CD4-positive, alpha-beta T cell treated with Interleukin-4 for 1 hour (primary cell): ENCODE data around the gene NR1D2.

ENCODE experiments used
- DNase-seq, 2 donors: peaks; one replicate each; pipeline ENCODE4 v3.0.0-alpha.2; 2020 to 2022

The NR1D2 gene

DNA sequence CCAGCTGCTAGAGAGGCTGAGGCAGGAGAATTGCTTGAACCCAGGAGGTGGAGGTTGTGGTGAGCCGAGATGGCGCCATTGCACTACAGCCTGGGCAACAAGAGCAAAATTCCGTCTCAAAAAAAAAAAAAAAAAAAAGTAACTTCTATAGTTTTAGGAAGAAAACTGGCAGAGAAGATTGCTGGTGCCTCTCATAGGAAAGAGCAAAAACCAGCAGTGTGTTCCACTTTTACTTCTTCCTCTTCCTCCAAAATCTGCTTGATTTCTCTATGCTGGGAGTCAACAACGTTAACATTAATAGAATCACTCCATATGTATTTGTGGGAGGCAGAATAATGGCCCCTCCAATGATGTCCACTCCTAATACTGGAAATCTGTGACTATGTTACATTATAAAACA, 12.5 kb upstream of the NR1D2 start:
- DNase-seq, result no peak

- DNase-seq, result no peak
Measured at GRCh38 chr3:23934253-23934652, 10.8 kb upstream of the NR1D2 start.

DNA sequence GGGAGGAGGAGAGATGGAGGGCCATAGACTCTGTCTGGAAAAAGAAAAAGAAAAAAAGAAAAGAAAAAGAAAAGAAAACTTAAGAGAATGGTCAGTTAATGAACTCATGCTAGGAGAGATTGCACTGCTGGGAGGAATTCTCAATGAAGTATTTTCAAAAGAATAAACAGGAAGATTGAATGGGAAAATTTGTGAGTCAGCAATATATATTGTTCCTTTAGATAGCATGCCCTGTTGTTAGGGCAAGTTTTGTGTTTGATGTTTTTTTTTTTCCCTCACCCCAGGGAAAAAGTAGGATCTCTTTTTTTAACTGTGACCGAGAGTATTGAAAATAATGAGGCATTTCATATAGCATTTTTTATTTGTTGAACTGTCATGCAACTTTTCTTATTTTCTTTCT, 7.8 kb upstream of the NR1D2 start:
- no peak for DNase-seq

- no peak for DNase-seq
Measured at GRCh38 chr3:23938688-23939087, 6.4 kb upstream of the NR1D2 start.

DNA sequence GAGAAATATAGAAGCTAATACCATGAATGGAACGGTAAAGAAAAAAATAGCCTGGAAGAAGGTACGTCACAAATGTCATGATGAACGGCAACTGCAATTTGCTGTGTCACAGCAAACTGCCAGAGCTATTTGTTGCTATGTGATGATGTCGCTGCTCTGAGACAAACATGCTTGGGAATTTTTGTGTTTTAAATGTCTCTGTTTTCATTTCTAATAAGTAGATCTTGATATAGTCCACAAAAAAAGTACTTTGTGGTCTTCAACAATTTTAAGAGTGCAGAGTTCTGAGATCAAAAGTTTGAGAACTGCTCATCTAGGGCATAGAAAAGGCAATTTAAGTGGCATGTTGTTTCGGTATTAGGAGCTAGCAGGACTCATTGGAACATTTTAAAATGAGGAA, 4.3 kb upstream of the NR1D2 start:
- DNase-seq, result no peak

DNA sequence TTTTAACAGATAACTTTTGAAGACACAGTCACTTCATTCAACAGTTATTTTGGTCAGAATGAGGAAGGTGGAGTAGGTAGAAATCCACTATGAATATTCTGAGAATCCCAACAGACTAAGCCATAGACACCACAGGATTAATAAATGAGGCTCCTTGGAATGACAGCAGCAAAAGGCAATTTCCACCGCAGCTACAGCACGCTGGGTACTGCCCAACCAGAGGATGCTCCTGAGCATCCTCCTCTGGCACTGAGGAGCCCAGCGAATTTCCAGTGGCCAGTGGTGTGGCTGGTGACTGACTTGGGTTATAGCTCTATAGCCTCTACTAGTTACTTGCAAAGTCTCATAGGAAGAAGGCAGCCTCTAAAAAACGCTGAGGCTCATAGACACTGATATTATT, 3.6 kb upstream of the NR1D2 start:
- DNase-seq, result no peak

GRCh38 chr3:23942546-23942945, 2.5 kb upstream of the NR1D2 start:
- DNase-seq, result no peak

DNA sequence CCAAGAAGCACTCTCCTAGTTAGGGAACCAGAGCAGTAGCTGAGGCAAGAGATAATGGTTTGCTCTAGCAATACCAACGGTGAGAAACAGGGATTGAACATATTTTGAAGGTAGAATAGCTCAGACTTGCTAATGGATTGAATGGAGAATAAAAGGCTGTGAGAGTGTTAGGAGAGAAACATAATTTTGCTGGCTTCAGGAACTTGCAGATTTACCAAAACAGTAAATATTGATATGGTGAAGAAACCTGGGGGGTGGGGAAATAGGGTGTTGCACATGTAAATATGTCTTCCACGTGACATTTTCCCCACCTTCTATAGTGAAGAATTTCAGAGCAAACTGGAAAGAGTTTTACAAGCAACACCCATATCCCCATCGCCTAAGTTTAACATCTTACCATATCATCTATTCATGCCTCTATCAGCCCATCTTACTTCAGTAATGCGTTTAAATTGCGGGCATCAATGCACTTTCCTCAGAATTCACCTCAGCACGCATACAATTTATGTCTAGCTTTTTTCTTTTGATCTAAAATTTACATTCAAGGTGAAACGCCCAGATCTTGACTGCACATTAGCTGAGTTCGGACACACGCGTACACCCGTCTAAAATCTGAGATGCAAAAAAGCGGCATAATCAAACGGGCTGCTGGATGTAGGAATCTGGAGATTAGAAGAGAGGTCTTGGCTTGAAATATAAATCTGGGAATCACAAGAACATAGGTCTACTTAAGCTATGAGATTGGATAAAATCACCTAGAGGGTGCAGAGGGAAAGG, 891 bp upstream of the NR1D2 start:
- peak in 1 of 2 donors; percentile 37 for DNase-seq

DNA sequence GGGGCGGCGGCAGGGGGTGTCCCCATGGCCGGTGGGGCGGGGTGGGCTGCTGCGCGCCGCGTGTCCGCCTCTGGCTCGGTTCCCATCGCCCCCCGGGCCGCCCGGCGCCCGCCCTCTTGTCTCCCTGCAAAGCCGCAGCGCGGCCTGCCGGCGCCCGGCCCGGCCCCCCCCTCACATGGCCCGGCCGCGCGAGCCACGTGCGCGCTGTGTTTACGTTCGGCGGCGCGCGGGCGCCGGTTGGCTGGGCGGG, 502 bp downstream of the NR1D2 start:
- DNase-seq, result no peak

DNA sequence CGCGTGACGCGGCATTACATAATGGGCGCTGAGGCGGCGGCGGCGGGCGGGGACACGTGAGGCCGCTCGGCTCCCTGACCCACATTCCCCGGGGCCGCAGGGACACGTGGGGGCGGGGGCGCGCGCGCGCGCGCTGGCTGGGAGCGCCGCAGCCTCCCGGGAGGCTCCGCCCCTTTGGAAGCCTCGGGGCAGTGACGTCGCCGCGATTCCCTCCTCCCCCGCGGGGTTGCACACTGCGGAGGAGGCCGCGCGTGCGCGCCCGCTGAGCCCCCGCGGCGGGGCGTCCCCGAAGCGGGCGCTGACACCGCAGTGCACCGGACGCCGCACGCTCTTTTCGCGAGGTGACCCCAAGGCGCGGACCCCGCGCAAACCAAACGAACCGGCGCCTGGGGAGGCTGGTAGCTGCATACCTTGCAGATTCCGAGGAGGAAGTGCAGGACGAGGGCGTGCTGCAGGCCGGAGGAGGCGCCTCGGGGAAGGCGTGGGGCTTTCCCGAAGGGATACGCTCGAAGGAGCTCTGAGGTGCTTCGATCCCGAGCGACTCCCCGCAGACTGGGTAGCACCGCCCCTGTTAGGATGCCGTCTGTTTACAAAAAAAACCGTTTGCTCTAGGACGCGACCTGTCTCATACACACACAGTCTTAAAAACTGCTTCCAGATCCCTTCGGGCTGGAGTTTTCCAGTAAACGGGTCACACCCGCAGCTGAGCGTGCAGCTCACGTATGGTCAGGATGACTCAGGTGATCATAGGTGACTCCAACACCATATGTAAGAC, 1.0 kb downstream of the NR1D2 start:
- peak; percentile 97 to 98 for DNase-seq

DNA sequence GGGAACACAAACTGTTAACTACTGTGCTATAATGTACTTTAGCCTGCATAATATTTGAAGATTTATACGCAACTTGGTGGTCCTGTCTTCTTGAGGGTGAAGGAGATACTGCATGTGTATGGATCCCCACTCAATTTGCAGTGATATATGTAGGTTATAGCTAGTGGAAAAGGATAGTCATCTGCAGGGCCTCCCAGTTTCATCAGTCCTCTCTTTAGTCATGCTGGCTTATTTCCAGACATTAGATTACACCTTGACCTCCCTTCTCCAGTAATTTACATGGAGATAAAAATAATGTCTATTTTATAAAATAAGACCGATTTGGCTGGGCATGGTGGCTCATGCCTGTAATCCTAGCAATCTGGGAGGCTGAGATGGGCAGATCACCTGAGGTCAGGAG, 3.7 kb downstream of the NR1D2 start:
- no peak for DNase-seq

GRCh38 chr3:23949784-23950183, 4.7 kb downstream of the NR1D2 start:
- no peak for DNase-seq

GRCh38 chr3:23950293-23950692, 5.2 kb downstream of the NR1D2 start:
- peak in 1 of 2 donors; percentile 28 for DNase-seq

DNA sequence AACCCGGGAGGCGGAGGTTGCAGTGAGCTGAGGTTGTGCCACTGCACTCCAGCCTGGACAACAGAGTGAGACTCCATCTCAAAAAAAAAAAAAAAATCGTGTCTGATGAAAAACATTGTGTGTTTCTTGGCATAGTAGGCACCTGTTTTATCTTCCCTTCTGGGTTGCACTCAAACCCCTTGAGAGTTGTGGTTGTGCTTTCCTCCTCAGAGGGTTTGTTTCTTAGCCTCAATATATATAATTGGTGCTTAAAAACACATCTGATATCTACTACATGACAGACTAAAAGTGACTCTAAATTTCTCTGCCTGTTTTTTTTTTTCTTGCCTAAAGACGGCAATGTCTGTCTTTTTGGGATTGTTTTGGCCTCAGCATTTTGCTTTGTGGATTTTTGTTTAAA, 7.6 kb downstream of the NR1D2 start:
- peak in 1 of 2 donors; percentile 40 for DNase-seq

- no peak for DNase-seq
Measured at GRCh38 chr3:23953523-23953922, 8.4 kb downstream of the NR1D2 start.

DNA sequence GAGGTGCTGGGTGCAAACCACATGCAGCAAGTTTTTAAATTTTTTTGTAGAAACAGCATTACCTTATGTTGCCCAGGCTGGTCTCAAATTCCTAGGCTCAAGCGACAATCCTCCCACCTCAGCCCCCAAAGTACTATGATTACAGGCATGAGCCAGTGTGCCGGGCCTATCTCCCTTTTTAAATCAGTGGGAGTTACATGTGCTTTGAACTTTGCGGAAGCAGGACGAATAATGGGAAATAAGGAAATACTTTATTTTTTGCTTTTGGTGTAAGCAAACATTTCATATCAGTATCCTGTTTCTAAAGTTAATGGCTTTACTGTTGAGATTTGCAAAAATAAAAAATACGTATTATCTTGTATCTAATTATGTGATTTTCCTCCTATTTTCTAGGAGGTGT, 9.1 kb downstream of the NR1D2 start:
- DNase-seq, result no peak

DNA sequence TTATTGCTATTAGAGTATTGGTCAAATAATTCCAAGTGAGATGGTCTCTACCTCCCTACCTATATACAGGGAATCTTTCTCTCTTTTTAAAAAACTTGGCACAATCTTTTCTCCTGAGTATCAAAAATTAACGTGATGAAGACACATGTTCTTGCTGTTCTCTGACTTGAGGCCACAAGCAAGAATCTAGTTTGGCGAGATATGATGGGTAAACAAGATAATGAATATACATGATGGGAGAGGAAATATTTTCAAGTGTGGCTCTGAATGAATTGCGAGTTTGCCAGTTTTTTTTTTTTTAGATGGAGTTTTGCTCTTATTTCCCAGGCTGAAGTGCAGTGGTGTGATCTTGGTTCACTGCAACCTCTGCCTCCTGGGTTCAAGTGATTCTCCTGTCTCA, 11.6 kb downstream of the NR1D2 start:
- DNase-seq, result no peak

DNA sequence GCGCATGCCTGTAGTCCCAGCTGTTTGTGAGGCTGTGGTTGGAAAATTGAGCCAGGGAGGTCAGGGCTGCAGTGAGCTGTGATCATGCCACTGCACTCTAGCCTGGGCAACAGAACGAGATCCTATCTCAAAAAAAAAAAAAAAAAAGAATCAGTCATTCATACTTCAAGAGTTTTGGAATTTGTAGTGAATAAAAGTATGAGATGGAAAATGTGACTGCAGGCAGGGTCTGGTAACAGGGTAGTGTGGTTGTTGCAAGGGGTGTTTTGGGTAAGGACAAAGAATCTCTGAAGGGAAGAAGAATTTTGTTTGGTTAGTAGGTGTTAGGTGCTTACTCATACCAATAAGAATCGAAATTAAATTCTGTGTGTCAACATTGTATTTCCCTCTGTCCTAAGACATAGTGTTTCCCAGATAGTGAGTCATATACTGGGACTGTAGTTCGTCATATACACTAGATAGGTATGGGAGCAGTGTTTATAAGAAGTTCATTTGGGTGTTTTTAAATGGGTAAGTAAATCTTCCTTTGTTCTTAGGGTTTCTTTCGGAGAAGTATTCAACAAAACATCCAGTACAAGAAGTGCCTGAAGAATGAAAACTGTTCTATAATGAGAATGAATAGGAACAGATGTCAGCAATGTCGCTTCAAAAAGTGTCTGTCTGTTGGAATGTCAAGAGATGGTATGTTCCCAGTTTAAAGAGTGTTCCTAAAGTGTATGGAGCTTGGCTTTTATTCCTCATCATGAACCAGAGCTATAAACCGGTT, 14.2 kb downstream of the NR1D2 start:
- no peak for DNase-seq

GRCh38 chr3:23960649-23961048, 15.6 kb downstream of the NR1D2 start:
- no peak for DNase-seq

DNA sequence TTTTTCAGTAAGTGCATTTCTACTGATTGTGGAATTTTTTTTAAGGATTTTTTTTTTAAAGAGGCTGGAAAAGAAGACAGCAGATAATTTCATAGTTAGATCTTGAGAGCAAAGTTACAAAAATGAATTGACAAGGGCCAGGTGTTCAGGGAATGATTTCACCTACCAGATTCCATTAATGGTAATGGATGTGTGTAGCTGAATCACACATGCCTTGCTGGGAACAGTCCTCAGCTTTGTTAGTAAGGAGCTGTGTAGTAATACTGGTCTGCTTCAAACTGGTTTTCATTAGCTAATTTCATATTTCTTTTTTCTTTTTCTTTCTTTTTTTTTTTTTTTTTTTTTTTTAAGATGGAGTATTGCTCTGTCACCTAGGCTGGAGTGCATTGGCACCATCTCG, 16.0 kb downstream of the NR1D2 start:
- DNase-seq, result no peak

GRCh38 chr3:23961913-23962312, 16.8 kb downstream of the NR1D2 start:
- no peak for DNase-seq

DNA sequence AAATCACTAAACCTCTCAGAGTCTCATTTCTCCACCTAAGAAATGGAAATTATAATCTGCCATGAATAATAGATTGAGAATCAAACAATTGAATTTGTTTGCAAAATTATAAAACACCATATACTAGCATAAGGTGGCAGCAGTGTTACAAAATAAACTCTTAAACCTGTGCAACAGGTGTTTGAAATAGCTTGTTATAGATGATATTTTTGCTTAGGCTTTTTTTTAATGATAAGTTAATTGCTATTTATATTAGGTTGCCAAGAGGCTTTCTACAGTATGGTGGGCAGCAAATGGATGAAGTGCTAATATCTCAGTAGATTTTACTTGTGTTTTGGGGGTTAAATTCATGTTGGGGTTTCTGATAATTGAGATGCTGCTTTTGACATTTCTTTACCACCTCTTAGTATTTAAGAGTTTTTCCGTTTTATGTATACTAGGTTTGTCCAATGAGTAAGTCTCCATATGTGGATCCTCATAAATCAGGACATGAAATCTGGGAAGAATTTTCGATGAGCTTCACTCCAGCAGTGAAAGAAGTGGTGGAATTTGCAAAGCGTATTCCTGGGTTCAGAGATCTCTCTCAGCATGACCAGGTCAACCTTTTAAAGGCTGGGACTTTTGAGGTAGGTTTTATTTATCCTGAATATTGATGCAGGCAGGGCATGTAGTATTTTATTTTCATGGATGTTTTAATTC, 19.6 kb downstream of the NR1D2 start:
- DNase-seq, result no peak

DNA sequence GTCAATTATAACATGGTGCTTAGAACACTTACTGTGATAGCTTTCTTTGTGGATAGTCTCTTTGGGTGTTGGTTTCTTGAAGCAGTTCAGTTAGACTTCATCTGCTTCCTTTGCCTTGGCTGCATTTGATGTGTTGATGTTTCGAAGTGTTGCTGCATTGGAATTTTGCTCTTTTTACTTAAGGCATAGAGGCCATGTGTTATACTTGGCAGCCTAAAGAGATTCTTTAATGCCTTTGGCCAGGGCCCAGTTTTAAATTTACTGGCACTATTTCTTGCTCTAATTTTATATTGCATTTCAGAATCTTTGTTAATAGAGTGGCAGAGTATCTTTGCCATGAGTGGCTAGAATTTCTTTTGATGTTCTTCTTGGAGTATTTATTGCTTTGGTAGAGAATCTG, 21.2 kb downstream of the NR1D2 start:
- DNase-seq, result no peak
